ENCODE results near the gene NRP1.
"Not testable (repeated sequence)": the region's sequence is repeated elsewhere in the genome, so short reads cannot be mapped to it uniquely, and the experiment has no call there.

The NRP1 gene

DNA sequence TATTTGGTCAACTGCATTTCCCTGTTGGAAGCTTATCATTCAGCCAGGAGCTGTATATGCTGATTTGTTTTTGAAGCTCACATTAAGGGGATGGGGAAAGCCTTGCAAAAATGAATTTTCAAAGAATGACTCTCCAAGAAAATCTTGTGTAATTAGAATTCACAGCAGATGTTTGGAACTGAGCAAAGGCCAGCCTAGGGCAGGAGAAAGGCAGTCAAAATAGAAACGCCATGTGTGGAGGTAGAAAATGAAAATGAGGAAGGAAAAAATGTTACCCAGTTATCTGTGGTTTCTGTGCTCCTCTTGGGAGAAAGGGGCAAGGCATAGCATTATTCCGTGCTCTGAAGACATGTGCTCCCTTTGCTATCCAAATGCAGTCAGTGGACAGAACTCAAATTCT lies 93.5 kb downstream of the NRP1 start:
- DNase-seq (ENCODE audit: extremely low read depth in 1 of 2, low read depth in 1 of 2), result no peak

DNA sequence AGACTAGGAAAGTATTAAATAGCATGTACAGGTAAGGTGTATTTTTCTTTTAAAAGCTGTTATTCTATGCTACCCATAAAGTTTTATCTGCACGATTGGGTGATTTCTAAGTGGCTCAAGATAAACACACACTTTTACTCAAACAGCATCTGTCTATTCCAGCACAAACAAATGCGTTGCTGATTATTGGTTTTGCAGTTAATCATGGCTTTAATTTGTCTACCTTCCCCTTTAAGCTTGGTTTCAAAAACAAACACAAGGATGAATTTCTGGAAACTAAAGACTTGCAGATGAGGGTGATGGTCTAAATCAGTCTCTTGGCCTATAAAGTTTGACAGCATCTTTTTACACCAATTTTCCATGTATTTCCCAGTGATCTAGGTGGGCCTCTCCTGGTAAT lies 94.2 kb downstream of the NRP1 start:
- DNase-seq (ENCODE audit: extremely low read depth in 1 of 2, low read depth in 1 of 2), result no peak

DNA sequence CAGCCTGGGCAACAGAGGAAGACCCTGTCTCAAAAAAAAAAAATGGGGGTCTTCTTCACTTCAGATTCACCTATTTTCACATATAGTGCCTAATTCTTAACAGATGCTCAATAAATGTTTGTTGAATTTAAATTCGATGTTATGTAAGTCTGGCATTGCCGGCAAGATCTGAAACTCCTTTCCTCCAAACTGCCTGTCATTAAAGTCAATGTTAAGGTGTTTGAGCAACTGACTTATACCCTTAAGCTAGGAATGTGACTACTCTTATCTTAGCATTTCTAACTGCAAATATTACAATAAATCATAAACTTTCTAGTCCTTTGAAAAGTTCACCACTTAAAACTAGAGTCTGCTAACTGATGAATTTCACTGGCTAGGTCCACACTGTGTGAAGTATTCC lies 95.2 kb downstream of the NRP1 start:
- no peak for DNase-seq (ENCODE audit: extremely low read depth in 1 of 2, low read depth in 1 of 2)

DNA sequence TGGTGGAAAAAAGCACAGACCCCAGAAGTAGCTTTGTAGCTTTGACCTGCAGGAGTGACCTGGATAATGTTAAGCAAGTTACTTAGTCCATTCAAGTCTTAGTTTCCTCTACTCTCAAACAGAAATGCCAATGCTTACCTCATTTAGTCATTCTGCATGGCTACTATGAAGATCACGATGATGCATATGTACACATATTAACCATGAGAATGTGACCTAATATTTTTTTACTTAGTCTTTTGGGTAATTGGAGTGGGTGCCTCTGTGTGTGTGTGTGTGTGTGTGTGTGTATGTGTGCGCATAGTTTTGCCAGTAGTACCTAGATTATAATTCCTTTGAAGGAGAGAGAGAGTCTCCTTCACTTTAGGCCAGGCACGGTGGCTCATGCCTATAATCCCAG lies 95.8 kb downstream of the NRP1 start:
- no peak for DNase-seq (ENCODE audit: extremely low read depth in 1 of 2, low read depth in 1 of 2)

DNA sequence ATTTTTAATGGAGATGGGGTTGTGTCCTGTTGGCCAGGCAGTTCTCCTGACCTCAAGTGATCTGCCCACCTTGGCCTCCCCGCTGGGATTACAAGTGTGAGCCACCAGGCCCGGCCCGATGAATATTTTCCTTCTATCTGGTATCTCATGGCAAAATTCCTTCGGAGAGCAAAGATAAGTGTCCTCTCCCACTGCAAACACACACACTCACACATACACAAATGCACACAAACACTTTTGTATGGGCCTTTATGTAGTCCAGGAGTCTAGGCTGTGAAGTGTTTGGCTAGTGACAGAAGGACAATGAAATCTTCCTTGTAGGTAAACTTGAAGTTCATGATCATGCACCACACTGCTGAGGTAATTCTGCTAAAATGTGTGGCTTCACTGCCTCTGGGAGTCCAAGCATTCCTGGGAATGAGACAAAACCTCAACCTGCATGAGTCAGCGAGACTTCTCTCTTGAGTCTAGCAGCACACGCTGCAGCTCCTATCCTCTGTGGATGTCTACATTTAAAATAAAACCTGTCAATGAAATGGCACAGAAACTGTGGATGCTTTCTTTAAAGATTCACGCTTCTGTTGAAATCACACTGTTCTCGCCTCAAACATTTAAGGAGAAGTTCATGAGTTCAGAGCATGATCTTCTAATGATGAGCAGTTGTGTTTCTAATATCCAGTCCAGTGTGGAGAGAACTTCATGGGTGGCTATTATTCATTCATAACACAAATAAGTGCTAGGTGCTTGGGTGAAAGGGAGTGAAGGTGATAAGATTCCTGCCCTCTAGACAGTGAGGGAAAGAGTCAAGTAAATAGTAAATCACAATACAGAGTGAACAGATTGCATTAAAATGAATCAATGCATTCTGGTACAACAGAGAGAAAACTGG lies 96.5 kb downstream of the NRP1 start:
- no peak for DNase-seq (ENCODE audit: extremely low read depth in 1 of 2, low read depth in 1 of 2)

DNA sequence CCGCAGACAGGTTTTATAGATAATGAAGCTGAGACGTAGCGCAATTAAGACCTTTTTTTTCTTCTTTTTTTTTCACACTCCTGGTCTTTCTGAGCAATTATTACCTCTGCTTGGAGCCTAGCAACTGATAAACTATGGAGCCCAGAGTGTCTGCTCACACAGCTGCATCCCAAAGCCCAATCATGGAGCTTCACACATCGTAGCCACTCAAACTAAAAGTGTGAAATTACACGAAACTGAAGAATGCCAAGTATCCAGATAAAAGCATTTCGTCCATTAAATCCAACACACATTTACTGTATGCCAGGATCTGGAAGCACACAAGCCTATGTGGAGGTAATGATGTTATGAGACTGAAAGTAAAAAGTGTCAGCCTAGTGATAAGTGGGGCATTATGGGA lies 97.6 kb downstream of the NRP1 start:
- no peak for DNase-seq (ENCODE audit: extremely low read depth in 1 of 2, low read depth in 1 of 2)

DNA sequence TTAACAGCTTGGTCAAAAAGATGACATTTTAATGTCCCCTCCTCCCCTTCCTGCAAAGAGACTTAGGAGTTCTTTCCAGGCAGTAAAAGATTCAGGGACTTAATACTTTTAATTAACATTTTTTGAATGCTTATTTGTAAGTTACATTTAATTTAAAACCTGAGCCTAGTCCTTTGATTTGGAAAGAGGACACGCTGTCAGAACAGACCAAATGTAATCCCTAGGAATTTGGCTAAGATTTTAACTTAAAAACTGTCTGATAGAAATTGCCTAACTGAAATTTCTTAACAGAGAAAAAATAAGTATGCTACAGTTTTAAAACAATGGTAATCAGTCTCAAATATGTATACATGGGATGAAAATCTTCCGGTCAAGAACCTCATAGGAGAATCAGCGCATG lies 98.5 kb downstream of the NRP1 start:
- no peak for DNase-seq (ENCODE audit: extremely low read depth in 1 of 2, low read depth in 1 of 2)

DNA sequence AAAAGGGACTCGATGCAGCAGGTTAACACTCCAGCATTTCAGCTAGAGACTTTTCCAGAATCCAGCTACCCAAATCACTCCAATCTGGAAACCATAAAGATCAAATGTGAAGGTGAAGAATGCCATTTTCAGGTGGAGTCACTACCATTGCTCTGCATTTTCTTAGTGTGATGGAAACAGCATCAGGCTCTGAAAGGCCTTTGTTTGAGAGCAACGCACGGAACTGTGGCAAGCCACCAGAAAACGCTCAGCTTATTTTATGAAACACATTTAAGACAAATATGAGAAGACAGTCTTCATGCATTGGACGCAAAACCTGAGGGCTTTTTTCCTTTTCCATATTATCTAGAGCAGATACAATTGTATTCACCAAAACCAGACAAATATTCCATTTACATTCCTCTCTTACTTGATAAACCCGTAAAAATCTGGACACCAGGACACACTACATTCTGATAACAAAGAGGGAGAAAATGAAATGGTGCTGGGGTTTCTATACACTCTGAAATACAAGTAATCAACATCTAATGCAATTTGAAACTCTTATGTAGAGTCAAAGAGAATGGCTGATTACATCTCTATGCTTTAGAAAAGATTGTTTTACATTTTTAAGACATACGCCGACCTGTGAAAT lies 99.1 kb downstream of the NRP1 start:
- no peak for DNase-seq (ENCODE audit: extremely low read depth in 1 of 2, low read depth in 1 of 2)

DNA sequence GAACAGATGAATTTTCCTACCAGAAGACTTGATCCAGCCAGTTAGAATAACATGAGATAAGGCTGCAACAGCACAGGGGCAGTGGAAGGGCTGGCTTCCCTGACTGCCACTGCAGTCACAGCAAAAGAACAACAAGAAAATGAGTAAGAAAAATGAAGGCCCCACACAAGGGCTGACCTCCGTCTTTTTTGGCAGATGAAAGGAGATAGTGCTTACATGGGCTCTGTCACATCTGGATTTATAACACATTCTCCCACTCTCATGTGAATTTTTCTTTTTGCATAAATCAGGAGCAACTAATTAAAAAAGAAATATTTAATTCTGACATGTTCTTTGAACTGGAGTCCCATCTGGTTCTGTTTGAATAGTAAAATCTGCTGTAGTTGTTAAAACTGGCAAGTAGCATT lies 99.6 kb downstream of the NRP1 start:
- no peak for DNase-seq (ENCODE audit: extremely low read depth in 1 of 2, low read depth in 1 of 2)

DNA sequence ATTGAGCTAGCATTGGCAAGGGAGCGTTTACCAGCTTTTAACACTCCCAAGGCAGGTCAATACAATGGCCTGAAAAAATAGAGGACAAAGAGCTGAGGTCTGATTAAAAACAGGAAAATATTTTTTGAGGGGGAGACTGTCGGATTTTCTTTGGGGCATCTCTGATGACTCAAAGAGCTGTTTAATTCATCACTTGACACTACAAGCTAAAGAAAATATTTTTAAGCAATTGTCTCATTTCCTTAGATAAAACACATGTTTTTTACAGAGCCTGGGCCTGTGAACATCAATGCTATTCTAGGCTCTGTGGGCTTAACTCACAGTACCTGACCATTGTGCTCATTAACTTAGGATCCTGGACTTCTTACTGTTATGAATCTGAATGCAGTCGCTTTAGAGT lies 100.8 kb downstream of the NRP1 start:
- no peak for DNase-seq (ENCODE audit: extremely low read depth in 1 of 2, low read depth in 1 of 2)

DNA sequence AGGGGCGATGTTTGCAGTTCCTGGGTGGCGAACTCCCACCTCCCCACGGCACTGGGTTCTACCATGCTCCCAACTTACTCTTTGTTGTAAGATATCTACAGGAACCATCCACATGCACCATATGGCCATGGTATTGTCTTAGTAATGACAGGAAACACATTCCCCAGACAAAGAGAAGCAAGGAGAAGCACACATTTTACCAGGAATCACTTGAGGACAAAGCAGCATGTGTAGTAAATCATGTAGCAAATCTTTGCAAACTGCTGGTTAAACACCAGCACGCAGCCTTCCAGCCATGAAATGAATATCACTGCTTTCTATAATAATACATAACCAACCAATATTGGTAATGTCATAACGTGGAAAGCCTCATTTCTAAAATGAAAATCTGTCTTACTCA lies 101.2 kb downstream of the NRP1 start:
- no peak for DNase-seq (ENCODE audit: extremely low read depth in 1 of 2, low read depth in 1 of 2)

DNA sequence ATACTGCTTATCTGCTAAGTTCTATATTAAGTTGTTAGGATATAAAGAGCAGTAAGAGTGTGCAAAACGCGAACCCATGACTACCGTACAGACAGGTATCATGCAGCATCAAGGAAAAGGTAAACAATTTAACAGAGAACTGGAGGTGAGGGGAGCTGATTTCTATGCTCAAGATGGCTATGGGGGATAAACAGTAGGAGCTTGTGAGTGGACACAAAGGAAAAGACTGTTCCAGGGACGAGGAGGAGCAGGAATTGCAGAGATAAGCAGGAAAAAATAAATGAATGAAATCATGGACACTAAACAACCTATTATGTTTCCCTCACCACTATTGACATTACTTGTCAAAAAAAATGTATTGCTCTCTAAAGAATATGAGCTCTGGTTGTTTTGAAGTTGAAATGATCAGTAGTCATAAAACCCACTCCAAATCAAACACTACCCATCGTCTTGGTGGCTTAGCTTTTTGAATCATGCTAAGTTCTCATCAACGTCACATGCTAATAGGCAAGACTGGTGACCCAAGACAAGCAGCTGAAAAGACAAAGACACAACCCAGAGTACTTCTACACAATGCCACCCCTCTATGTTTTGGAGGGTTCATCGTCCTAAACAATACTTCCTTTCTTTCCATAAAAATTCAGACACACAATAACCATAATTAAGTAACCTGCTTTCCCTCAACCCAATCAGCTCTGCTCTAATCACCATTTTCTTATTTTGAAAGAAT lies 102.7 kb downstream of the NRP1 start:
- DNase-seq (ENCODE audit: extremely low read depth in 1 of 2, low read depth in 1 of 2), result no peak

DNA sequence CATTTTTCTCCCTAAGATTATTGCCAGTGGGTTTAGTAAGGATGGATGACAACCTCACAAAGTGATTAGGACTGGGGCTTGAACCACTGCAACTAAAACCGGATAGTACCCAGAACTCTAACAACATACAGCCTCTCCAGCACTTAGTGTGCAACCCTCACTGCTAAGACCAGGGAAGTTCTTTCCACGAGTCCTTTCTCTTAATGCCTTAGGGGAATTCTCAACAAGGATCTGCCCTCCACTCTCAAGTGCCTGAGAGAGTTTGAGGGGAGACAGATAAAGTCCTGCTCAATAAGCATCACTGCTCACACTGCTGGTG lies 104.6 kb downstream of the NRP1 start:
- DNase-seq (ENCODE audit: extremely low read depth in 1 of 2, low read depth in 1 of 2), result no peak

DNA sequence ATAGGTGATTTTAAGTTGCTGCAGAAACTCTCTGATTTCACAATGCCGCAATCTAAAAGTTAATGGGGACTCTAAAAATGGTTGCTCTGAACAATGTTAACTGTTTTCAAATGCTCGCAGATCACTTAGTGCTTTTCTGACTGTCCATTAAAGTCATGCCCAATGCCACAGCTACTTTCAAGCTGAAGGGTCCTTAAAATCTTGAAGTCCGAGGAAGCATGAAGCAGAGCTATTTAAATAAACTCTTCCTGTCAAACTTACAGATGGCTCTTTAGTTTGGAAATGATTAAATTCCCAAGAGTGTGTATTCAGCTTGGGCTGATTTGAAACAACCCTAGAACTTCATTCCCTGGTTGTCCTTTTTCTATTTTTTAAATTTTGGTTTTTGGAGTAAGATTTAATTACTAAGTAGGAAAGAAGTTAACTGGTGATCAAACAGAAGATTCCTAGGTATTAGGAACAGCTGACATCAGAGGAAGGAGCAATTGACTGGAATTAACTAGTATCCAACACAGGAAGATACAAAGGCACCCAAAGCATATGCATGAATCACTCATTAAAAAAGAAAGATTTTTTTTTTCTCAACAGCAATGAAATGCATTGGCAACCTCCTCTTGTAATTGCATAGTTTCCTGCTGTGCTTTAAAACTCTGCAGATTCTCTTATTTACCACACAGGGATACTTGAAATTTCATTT lies 105.1 kb downstream of the NRP1 start:
- DNase-seq (ENCODE audit: extremely low read depth in 1 of 2, low read depth in 1 of 2), result no peak

DNA sequence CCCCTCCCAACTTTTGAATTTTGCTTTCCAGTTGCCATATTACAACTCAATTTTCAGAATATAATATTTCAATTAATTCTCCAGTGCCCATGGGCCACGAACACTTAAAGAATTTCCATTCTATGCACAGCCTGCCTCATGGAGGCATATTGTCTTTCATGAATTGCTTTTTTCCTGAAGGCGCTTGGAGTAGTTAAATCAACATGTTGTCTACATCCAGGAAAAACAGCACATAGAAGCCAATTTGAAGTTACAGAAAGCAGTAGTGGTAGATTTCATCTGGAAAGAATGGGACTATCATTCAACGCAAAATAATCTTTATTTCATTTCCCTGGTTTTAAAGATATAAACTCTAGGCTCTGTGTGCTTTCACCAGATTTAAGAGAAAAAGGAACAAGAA lies 106.0 kb downstream of the NRP1 start:
- no peak for DNase-seq (ENCODE audit: extremely low read depth in 1 of 2, low read depth in 1 of 2)

DNA sequence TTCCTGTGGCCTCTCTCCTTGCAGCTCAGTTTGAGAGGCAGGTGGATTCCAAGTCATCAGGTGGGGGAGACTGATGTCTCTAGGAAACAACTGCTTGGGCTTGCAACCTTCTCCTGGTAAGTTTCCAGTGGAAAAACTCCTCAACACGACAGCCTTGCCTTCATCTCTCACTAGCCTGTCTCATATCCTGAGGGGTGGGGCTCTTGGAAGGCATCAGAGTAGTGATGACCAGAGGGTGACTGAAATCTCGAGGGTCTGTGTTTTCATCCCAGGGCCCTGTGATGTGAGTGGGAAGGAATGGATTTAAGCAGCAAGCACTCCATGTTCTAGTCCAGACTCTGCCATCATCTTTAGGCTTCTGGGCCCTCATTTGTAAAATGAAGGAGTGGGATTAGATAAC lies 107.0 kb downstream of the NRP1 start:
- no peak for DNase-seq (ENCODE audit: extremely low read depth in 1 of 2, low read depth in 1 of 2)

DNA sequence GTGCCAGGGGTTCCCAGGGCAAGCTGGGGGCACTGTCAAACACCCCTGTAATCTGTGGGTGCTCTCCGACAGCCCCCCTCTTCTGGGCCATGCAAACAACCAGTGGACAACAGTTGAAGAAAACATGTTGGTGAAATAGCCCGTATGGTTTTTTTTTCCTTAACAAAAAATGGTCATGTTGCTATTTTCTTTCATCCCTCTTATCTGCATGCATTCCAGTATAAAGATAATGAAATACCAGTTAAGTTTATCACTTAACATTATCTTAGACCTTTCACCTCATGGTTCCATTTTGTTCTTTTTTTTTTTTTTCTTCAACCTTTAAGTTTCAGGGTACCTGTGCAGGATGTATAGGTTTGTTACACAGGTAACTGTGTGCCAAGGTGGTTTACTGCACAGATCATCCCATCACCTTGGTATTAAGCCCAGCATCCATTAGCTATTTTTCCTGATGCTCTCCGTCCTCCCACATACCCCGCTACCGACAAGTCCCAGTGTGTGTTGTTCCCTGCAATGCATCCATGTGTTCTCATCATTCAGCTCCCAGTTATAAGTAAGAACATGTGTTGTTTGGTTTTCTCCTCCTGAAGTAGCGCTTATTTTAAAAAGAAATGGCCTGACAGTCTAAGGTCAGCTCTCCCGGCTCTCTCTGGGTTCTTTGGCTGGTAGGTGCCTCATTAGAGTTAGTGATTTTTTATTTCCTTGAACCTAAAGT lies 110.1 kb downstream of the NRP1 start:
- DNase-seq (ENCODE audit: extremely low read depth in 1 of 2, low read depth in 1 of 2), result no peak

DNA sequence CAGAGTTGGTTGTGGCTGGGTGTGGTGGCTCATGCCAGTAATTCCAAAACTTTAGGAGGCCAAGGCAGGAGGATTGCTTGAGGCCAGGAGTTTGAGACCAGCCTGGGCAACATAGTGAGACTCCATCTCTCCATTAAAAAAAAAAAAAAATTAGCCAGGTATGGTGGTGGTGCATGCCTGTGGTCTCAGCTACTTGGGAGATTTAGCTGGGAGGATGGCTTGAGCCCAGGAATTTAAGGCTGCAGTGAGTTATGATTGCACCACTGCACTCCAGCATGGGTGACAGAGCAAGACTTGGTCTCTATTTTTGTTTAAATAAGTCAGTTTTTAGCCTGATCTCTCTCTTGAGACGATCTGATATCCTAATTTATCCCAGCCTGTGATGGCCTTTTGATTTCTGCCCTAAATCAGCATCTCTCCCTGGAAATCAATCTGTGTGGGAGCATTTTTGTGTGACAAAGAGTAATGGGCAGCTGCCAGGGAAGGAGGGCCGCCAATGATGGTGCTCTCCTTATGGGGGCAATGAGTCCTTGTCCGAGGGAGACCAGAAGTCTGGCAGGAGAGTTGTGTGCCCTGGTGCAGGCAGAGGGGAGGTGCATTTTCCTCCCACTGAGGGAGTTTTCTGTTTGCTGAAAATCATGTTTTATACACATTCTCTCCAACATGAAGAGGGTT lies 111.0 kb downstream of the NRP1 start:
- DNase-seq (ENCODE audit: extremely low read depth in 1 of 2, low read depth in 1 of 2), result no peak

DNA sequence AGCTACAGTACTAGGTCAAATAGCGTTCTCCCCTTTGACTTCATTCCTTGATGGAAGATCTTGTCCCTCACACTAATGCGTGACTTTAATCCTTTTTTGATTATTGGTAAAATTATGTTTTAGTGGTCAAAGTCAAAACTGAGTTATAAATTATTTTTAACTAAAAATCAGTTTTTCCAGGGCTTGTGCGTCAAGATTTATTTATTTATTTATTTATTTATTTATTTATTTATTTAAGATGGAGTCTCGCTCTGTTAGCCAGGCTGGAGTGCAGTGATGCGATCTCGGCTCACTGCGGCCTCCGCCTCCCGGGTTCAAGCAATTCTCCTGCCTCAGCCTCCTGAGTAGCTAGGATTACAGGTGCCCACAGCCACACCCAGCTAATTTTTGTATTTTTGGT lies 112.2 kb downstream of the NRP1 start:
- DNase-seq (ENCODE audit: extremely low read depth in 1 of 2, low read depth in 1 of 2), result not testable (repeated sequence)

DNA sequence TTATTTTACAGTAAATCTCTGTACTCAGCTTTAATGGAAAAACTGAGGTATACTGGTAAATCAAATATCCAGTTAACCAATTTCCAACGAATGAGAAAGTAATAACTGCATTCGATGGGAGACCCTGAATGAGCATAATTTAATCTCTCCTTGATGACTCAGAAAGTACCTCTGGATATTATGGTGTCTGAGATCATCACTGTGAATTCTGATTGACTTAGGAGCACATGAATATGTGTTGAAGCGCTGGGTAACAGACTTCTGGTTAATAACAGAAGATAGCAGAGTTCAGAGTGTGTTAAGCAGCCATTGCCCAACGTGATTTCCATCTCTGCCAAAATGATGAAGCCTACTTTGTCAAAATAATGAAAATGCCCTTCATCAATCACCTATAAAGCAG lies 116.6 kb downstream of the NRP1 start:
- no peak for DNase-seq (ENCODE audit: extremely low read depth in 1 of 2, low read depth in 1 of 2)
